Activated CD4-positive, CD25-positive, alpha-beta regulatory T cell (primary cell): ENCODE data around the gene NPTX1.

Source experiments
- DNase-seq, 4 experiments: peaks; one replicate each; lab custom pipeline; 2025; lab: John Stamatoyannopoulos, UW

NPTX1 gene

GRCh38 chr17:80503031-80503430 is 26.6 kb upstream of the NPTX1 start:
- DNase-seq: no peak

- no peak for DNase-seq
Measured at GRCh38 chr17:80502578-80502877, 26.1 kb upstream of the NPTX1 start.

- DNase-seq: no peak
Measured at GRCh38 chr17:80501741-80502577, 25.6 kb upstream of the NPTX1 start.

DNA sequence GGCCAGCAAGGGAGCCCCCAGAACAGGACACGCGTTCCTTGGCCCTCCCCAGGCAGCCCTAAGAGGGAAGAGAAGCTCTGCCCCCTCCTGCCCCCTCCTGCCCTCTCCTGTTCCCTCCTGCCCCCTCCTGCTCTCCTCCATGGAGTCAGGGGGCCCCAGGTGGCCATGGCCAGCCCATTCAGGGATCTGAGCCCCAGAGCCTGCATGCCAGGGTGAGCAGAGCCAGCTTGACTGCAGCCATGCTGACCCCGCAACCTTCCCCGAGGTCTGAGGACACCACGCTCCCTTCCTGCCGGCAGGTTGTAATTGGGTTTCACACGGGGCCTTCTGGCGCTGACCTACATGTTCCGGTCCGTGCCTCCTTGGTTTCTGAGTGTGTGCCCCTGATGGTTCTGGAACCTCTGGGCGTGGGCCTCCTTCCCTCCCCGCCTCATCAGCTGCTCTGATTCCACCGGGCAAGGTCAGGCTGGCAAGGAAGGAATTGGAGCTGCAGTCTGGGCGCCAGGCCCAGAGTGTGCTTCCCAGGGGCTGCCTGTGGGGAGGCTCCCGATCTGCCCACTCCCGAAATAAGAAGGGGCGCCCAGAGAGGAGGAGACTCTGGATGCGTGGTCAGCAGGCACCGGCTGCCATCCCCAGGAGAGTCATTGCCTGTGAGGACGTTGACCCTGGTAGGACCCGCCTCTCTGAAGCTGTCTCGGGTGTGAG is 23.7 kb upstream of the NPTX1 start:
- DNase-seq: no peak

GRCh38 chr17:80499560-80499959 is 23.2 kb upstream of the NPTX1 start:
- DNase-seq: no peak

DNA sequence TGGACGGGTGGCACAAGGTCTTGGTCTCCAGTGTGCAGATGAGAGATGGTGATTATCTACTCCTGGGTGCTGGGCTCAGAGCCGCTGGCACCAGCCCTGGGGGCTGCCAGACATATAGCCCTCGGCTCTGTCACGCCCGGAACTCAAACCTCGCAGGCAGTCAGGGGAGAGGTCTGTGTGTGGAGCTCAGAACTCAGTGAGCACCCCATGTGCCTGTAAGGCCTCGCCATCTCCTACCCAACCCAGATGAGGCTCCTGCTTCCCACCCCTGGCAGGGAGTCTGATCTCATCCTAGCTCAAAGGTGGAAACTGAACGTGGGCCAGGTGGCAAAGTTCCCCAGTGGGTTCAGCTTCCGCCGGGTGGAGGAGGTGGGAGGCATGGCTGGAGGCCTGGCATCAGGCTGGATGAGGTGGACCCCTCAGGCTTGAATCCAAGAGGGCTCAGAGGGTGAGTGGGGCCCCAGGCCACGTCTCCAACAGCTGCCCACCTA is 22.6 kb upstream of the NPTX1 start:
- DNase-seq: no peak

DNA sequence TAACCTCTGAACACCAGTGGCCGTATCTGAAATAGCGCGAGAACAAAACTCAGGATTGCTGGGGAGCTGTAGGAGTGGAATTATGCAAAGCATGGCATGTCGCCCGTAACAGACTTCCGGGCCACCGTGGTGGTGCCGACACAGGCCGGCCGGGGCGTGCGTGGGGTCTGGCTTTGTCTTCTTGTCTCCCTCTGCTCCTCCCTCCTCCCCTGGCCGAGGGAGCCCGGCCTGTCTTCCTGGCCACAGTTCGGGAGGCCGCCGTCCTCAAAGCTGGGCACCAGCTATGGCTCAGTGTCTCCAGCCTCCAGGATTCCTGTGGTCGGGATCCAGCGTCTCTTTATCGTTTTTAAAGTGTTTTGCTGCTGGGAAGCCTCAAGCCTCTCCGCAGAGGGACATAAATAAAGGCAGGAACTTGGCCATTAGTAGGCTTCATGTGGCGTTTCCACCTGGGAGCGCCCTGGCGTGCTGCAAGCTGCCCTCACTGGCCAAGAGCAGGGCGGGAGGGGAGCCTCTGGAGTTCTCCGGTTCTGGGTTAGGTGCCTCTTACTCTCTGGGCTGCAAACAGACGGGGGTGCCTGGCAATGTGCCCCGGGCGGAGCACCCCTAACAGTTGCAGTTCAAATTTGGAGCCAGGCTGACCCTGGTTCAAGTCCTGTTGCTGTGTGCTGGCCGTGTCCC is 22.0 kb upstream of the NPTX1 start:
- no peak for DNase-seq

- DNase-seq: no peak
Measured at GRCh38 chr17:80497726-80498241, 21.4 kb upstream of the NPTX1 start.

GRCh38 chr17:80494547-80494946 is 18.1 kb upstream of the NPTX1 start:
- DNase-seq: no peak

DNA sequence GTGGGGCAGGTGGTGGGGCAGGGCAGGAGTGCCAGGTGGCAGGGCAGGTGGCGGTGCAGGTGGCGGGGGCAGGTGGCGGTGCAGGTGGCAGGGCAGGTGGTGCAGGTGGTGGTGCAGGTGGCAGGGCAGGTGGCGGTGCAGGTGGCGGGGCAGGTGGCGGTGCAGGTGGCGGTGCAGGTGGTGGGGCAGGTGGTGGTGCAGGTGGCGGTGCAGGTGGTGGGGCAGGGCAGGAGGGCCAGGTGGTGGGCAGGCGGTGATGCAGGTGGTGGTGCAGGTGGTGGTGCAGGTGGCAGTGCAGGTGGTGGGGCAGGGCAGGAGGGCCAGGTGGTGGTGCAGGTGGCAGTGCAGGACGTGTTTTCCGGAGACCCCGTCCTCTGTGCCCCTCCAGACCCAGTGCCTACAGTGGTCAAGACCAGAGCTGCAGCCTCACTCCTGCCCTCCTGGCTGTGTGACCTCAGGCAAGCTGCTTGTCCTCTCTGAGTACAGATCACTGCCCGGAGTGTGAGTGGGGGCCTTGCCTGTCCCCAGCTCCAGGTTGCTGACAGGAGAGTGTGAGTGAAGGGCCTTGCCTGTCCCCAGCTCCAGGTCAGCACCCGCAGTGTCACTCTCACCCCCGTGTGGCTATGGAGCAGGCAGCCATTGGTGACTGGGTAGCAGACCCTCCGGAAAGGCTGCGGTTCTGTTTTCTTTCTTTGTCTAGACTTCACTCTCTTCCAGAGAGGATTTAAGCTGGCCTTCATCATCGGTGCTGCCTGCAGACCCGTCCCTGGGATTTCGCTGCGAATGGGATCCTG is 16.1 kb upstream of the NPTX1 start:
- DNase-seq: no peak

DNA sequence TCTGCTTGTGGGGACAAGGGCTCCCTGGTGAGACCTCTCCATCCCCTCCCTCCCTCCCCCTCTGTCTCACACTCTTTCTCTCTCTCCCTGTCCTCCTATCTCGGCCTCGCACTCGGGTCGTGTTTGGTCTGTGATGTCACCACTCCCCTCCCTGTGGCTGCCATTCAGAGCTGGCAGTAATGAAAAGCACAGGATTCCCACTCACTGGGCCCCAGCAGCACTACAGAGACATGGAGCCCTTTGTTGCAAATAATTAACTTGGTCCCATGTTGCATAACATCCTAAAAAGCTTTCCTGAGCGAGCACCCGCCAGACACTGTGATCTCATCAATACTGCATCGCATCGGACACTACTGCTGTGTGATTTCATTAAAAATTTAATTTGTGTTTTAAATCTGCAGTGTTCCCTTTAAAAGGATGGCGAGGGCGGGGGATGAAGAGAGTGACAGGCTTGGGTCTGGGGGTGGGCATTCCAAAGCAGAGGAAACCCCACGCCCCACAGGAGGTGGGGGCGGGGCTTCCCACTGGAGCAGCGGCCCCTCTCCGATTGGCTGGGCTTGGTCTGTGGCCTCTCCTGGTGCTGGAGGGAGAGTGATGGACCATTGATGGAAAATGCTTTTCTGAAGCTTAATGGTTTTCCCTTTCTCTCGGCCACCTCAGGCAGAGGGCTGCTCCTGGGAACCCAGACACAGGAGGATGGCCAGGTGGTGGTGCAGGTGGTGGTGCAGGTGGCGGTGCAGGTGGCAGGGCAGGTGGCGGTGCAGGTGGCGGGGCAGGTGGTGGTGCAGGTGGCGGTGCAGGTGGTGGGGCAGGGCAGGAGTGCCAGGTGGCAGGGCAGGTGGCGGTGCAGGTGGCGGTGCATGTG is 15.3 kb upstream of the NPTX1 start:
- DNase-seq: no peak

- no peak for DNase-seq
Measured at GRCh38 chr17:80487511-80487910, 11.1 kb upstream of the NPTX1 start.

DNA sequence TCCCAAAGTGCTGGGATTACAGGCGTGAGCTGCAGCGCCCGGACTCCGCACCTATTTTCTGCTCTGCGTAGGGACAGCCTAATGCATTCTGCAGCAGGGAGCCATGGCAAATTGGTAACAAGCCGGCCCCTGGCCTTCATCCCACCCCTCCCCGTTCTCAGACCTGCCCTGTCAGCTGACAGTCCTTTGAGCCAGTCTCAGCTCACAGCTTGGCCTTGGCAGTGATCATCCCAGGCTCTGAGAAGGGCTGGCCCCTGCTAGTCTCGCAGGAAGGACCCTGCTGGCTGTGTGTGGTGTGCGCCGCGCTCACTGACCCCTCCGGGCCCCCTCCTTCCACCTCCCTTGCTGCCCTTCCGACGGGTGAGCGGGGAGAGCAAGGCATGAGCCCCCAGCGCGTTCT is 10.3 kb upstream of the NPTX1 start:
- no peak for DNase-seq

GRCh38 chr17:80485846-80486245 is 9.4 kb upstream of the NPTX1 start:
- no peak for DNase-seq

DNA sequence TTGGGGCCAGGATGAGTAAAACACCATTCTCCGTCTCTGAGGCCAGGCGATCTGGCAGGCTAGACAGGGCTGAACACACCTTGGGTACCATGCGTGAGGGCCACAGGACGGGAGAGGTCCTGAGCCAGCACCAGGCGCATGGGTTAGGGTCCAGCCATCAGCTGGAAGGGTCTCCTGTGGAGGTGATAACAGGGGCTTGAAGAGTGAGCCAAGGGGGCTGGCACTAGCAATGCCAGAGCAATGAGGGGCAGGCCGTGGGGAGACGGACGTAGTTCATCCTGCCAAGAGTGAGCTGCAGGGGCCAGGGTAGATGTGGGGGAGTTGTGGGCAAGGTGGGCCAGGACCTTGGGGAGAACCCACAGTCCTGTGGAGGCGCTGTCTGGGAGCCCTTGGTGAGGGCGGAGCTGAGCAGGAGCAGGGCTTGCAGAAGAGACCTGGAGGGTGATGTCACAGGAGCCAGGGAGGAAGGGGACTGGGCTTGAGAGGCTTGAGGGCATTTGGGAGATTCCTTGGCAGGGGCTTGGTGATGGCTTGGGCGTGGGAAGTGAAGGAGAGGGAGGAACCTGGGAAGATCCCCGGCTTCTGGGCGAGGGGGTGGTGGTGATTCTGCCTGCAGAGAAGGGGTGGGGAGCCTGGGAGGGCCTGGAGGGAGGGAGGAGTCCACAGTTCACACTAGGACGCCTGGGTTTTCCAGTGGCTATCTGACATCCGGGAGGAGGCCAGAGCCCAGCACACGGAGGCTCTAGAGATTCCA is 6.3 kb upstream of the NPTX1 start:
- no peak for DNase-seq

DNA sequence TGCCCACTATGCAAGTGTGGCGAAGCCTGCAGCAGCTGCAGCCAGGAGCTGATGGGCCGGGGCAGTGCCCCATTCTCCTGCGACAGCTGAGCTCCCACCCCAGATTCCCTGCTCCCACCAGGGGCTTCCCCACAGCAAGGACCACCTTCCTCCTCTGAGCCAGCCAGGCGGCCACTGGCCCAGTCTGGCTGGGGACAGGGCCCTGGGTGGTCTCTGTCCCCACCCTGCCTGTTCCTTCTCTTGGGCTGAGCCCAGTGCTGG is 5.6 kb upstream of the NPTX1 start:
- no peak for DNase-seq

DNA sequence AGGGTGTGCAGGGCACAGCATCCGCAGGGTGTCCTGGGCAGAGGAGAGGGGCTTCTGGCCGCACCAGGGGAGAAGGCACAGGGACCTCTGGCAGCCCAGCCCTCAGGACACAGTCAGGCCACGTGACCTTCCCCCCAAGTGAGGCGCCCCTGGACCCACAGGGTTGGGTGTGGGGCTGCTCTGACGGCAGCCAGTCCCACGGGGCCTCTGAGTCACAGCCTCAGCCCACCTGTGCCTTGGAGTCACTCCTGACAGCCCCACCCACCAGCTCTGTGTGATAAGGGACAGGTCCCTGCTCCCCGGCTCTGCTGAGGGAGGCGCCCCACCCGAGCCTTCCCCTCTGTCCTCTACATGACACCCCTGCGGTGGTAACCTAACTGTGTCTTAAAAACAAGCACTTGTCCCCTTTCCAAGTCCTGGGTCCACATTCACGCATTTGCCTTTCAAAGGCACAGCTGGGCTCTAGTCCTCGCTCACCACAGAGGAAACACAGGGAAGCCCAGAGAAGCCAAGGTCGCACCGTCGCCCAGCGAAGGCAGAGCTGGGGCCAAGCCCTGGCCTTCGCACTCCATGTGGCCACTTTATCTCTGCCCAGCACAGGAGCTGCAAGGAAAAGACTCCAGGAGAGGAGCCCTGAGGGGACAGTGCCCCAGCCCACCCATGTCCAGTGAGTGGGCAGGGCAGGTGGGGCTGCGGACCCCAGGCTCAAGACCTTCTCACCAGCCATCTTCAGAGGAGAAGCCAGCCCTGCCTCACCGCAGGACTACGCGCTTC is 5.1 kb upstream of the NPTX1 start:
- DNase-seq: no peak

- DNase-seq: no peak
Measured at GRCh38 chr17:80480248-80480647, 3.8 kb upstream of the NPTX1 start.

- no peak for DNase-seq
Measured at GRCh38 chr17:80479246-80479566, 2.8 kb upstream of the NPTX1 start.
